Stimulated activated naive CD8-positive, alpha-beta T cell treated with anti-CD3 and anti-CD28 coated beads, Interleukin-15, Interleukin-2, amounts not matched to agents 100 ng/mL and 50 ng/mL, for 24 hours (primary cell): ENCODE measurements around the gene SPATA12.

Source experiments
- H3K27ac Mint-ChIP-seq: one replicate; pipeline ENCODE4 v1.8.0; 2021; ENCODE audit warnings: mild to moderate bottlenecking, mixed read lengths
- H3K27me3 Mint-ChIP-seq: one replicate; pipeline ENCODE4 v1.8.0; 2021; ENCODE audit warnings: mixed read lengths
- H3K36me3 Mint-ChIP-seq: one replicate; pipeline ENCODE4 v1.8.0; 2021; ENCODE audit warnings: low read depth, mixed read lengths
- H3K4me1 Mint-ChIP-seq: one replicate; pipeline ENCODE4 v1.8.0; 2021; ENCODE audit warnings: low read depth, mixed read lengths
- H3K4me3 Mint-ChIP-seq: one replicate; pipeline ENCODE4 v1.8.0; 2021; ENCODE audit warnings: mild to moderate bottlenecking, mixed read lengths
- H3K9me3 Mint-ChIP-seq: one replicate; pipeline ENCODE4 v1.8.0; 2021; ENCODE audit warnings: mixed read lengths

SPATA12 gene

DNA sequence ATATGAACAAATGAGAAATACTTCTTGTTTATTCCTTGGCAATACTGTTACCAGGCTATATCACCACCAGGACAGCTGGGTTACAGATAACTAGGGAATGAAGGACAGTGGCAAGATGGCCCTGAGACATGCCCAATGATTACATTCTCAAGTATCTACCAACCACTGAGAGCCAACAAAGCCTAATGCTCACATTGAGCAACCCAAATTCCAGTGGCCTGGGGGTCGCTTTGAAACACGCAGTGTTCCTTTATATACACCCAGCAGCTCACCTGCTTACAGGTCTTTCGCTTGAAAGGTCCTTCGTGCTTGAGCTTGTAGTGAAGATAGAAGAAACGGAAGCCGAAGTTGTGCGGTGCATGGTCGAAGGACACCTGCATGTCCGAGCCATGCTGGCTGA is 45.1 kb downstream of the SPATA12 start:
- Mint-ChIP-seq H3K27me3 (no peaks in the 10 kb centered on the region), H3K36me3 (no peaks in the 10 kb centered on the region), H3K9me3 (no peaks in the 10 kb centered on the region), H3K27ac (no peak overlapping the region), H3K4me3 (no peak overlapping the region), H3K4me1 (no peaks in the 10 kb centered on the region)

GRCh38 chr3:57108684-57109083 is 48.2 kb downstream of the SPATA12 start:
- Mint-ChIP-seq H3K36me3 (no peaks in the 10 kb centered on the region), H3K27me3 (no peaks in the 10 kb centered on the region), H3K27ac (no peak overlapping the region)

GRCh38 chr3:57109437-57110199 is 49.2 kb downstream of the SPATA12 start:
- H3K4me1 Mint-ChIP-seq = no peaks in the 10 kb centered on the region
- H3K36me3 Mint-ChIP-seq = no peaks in the 10 kb centered on the region
- no peaks in the 10 kb centered on the region for H3K9me3 Mint-ChIP-seq
- H3K27ac Mint-ChIP-seq = no peak overlapping the region
- no peak overlapping the region for H3K4me3 Mint-ChIP-seq
- no peaks in the 10 kb centered on the region for H3K27me3 Mint-ChIP-seq

More at GRCh38 chr3:57108684-57109083, 48.2 kb downstream of the SPATA12 start:
- Mint-ChIP-seq H3K9me3 (no peaks in the 10 kb centered on the region), H3K4me3 (no peak overlapping the region), H3K4me1 (no peaks in the 10 kb centered on the region)

DNA sequence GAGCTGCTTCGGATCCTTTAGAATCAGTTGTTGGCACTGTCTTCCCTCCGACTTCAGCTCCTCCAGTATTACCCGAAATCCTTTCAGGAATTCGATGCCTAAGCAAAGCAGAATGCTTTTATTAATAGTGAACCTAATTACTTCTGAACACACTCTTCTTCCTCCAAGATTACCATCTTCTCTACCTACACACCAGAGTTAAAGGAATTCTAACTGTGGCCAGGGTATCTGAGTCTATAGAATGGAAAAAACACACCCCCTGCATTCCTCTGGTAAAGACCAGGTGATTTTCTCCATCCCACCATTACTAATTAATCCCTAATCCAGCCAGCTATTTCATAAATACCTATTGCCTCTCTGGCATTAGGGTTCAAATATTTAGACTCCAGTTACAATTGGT is 49.8 kb downstream of the SPATA12 start:
- H3K36me3 Mint-ChIP-seq = no peaks in the 10 kb centered on the region
- no peaks in the 10 kb centered on the region for H3K4me1 Mint-ChIP-seq
- no peak overlapping the region for H3K27ac Mint-ChIP-seq
- H3K4me3 Mint-ChIP-seq = no peak overlapping the region
- no peaks in the 10 kb centered on the region for H3K9me3 Mint-ChIP-seq
- H3K27me3 Mint-ChIP-seq = no peaks in the 10 kb centered on the region

- H3K4me1 Mint-ChIP-seq = no peaks in the 10 kb centered on the region
- no peak overlapping the region for H3K4me3 Mint-ChIP-seq
- no peaks in the 10 kb centered on the region for H3K9me3 Mint-ChIP-seq
- H3K36me3 Mint-ChIP-seq = no peaks in the 10 kb centered on the region
- no peaks in the 10 kb centered on the region for H3K27me3 Mint-ChIP-seq
- no peak overlapping the region for H3K27ac Mint-ChIP-seq
Measured at GRCh38 chr3:57110798-57111197, 50.3 kb downstream of the SPATA12 start.

DNA sequence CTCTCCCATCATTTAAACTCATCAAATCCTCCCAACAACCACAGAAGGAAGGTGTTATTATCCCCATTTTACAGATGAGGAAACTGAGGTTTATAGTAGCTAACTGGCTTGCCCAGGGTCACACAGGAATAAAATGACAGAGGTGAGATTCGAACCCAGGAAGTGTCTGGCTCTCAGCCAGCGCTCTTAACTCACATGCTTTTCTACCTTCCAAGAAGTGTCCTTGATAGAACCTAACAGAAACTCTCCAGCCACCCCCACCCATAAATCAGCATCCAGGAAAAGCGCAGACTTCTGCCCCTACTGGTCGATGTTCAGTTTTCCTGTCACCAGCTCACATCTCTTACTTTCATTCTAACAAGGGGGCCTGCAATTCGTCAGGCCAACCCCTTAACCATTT is 51.7 kb downstream of the SPATA12 start:
- H3K27ac Mint-ChIP-seq = no peak overlapping the region
- H3K36me3 Mint-ChIP-seq = no peaks in the 10 kb centered on the region
- H3K4me1 Mint-ChIP-seq = no peaks in the 10 kb centered on the region
- no peaks in the 10 kb centered on the region for H3K27me3 Mint-ChIP-seq
- H3K9me3 Mint-ChIP-seq = no peaks in the 10 kb centered on the region
- H3K4me3 Mint-ChIP-seq = no peak overlapping the region

DNA sequence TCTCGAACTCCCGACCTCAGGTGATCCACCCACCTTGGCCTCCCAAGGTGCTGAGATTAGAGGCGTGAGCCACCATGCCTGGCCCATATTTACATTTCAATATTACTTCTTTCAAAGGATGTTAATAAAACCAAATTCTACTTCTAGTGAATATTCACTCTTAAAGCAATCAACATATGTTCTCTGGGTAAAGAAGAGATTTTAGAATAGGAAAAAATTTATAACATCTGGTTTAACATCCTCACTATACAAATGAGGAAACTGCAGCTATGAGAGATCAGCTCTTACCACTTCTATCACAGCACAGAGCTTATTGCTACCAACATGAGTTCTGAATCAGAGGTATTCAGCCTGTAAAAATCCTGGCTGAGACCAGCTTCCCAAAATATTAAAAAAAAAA is 56.0 kb downstream of the SPATA12 start:
- no peak overlapping the region for H3K27ac Mint-ChIP-seq
- H3K4me1 Mint-ChIP-seq = no peaks in the 10 kb centered on the region
- no peaks in the 10 kb centered on the region for H3K27me3 Mint-ChIP-seq
- no peaks in the 10 kb centered on the region for H3K9me3 Mint-ChIP-seq
- no peaks in the 10 kb centered on the region for H3K36me3 Mint-ChIP-seq
- no peak overlapping the region for H3K4me3 Mint-ChIP-seq

GRCh38 chr3:57118254-57118653 is 57.8 kb downstream of the SPATA12 start:
- no peaks in the 10 kb centered on the region for H3K27me3 Mint-ChIP-seq
- no peaks in the 10 kb centered on the region for H3K4me1 Mint-ChIP-seq
- H3K27ac Mint-ChIP-seq = no peak overlapping the region
- H3K9me3 Mint-ChIP-seq = no peaks in the 10 kb centered on the region
- H3K36me3 Mint-ChIP-seq = no peaks in the 10 kb centered on the region
- H3K4me3 Mint-ChIP-seq = no peak overlapping the region

DNA sequence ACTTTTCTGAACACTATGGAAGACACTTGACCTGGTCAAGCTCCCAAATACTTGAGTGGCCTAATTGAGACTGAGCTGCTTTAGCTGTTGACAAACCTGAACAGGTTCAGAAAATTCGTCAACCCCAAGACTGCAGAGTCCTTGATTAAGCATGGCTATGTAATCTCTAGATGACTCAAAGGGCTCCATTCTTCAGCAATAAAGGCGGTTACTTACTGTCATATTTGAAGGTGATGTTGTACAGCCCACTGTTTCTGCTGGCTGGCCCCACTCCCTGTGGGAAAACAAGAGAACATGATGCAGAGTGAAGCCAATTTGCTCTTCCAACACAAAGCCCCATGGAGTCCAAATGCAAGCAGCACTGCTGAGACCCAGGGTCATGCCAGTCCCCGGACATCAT is 59.6 kb downstream of the SPATA12 start:
- Mint-ChIP-seq H3K27me3 (no peaks in the 10 kb centered on the region), H3K4me3 (no peak overlapping the region), H3K27ac (no peak overlapping the region), H3K36me3 (no peaks in the 10 kb centered on the region), H3K9me3 (no peaks in the 10 kb centered on the region), H3K4me1 (no peaks in the 10 kb centered on the region)

DNA sequence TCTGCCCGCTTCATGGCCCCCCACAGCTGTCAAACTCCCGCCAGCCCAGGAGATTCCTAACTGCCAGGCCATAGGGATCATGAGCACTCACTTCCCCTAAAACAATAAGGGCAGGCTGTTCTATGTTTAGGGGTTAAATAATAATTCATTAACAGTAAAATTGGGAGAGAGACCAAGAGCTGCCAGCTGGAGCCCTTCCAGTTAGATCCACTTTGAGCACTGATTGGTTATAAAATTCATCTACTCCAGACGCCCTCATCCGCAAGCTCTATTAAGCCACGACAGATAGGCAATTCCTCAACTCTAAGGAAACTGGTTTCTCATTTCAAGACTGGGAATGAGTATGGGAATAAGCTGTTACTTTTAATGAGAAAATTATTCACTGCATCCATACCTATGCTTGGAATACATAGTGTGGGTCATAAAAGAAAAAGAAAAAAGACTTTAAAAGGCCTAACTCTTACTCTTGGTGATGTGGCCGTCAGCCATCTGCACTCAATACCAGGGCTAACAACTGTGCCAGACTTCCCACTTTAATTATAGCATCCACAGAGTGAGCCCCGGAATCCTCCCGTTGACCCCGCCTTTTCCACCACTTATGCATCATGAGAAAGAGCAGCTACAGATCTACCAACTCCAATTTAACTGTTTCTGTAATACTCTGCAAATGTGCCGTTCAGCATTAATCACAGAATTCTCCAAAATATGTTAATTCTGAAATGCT is 60.1 kb downstream of the SPATA12 start:
- no peaks in the 10 kb centered on the region for H3K9me3 Mint-ChIP-seq
- no peaks in the 10 kb centered on the region for H3K36me3 Mint-ChIP-seq
- no peak overlapping the region for H3K4me3 Mint-ChIP-seq

More for the DNA sequence above, 60.1 kb downstream of the SPATA12 start:
- Mint-ChIP-seq H3K27ac (no peak overlapping the region), H3K27me3 (no peaks in the 10 kb centered on the region), H3K4me1 (no peaks in the 10 kb centered on the region)
